HG03460 (cell line): ENCODE measurements around the gene PSMA6.
"Not testable (repeated sequence)": the region's sequence is repeated elsewhere in the genome, so short reads cannot be mapped to it uniquely, and the experiment has no call there.

Experiments used
- ATAC-seq: cut with Tn5 transposase; IDR thresholded peaks from one replicate; pipeline ENCODE4 v1.9.1; 2021; ENCODE audit not compliant: unreplicated experiment

Gene PSMA6

GRCh38 chr14:35341751-35342488 lies 49.7 kb downstream of the PSMA6 start:
- no peak for ATAC-seq

DNA sequence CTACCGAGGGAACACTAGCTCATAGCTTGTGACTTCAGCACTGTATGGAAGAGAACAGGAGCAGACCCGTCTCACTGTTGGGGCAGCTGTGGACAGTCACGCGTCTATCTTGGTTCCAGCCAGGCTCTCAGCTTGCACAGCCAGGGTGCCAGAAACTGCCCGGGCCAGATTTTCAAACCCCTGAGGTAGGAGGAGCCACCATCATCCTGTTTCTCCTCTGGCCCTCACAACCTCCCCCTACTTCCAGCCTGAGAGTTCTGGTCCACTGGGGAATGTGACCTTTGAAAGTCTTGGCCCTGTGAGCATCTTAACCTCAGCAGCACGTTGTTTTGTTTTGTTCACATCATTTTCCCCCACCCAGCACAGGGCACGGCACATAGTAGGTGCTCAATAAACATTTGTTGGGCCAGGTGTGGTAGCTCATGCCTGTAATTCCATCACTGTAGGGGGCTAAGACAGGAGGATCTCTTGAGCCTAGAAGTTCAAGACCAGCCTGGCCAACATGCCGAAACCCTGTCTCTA lies 50.4 kb downstream of the PSMA6 start:
- no peak for ATAC-seq

DNA sequence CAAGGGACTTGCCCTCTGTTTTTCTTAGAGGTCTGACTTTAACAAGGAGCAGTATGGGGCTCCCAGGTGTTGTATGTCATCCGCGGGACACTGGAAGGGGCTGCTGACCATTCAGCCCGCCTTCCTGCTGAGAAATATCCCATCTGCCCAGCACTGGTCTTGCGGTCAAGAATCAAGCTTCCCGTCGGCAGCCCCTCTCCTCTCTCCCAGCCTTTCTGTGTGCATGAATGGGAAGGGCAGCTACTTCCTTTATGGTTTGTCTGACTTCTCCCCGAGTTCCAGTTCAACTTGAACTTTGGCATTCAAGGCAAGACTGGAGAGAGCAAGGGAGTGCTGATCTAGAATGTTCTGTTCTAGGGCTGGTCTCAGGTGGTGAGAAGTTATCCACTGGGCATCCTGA lies 51.5 kb downstream of the PSMA6 start:
- no peak for ATAC-seq

DNA sequence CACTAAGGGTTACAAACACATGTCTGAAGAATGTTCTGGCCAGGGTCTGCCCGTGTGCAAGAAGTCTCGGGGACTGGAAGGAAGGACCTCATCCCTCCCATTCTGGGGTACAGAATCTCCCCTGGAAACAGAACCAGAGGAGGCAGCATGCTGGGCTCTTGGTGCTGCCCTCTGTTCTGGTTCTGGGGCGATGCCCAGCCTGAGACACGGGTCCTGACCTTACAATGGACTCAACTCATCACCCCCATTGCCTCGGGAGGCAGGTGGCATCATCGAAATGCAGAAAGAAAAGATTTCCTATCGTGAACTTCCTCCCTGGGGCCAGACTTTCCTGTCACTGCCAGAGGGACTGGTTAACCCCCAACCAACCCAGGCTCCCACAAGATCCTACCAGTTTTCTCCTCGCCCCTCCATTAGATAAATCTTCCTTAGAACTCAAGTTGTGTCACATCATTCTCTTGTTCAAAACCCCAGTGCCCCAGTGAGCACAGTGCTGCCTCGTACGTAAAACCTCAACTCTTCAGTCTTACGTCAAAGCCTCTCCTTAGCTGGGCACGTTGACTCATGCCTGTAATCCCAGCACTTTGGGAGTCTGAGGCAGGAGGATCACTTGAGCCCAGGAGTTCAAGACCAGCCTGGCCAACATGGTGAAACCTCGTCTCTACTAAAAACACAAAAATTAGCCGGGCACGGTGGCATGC lies 52.1 kb downstream of the PSMA6 start:
- ATAC-seq = no peak

- no peak for ATAC-seq
These were observed 54.6 kb downstream of the PSMA6 start for GRCh38 chr14:35346738-35347322.

GRCh38 chr14:35347323-35348043 lies 55.3 kb downstream of the PSMA6 start:
- no peak for ATAC-seq

DNA sequence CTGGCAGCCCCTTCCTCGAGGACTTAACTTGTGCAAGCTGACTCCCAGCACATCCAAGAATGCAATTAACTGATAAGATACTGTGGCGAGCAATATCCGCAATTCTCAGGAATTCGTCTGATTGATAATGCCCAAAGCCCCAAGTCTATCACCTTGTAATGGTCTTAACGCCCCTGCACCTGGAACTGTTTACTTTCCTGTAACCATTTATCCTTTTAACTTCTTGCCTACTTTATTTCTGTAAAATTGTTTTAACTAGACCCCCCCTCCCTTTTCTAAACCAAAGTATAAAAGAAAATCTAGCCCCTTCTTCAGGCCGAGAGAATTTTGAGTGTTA lies 55.8 kb downstream of the PSMA6 start:
- not testable (repeated sequence) for ATAC-seq

GRCh38 chr14:35349496-35350365 lies 57.5 kb downstream of the PSMA6 start:
- no peak for ATAC-seq

GRCh38 chr14:35351497-35351896 lies 59.3 kb downstream of the PSMA6 start:
- ATAC-seq = no peak

GRCh38 chr14:35351897-35352273 lies 59.7 kb downstream of the PSMA6 start:
- no peak for ATAC-seq

DNA sequence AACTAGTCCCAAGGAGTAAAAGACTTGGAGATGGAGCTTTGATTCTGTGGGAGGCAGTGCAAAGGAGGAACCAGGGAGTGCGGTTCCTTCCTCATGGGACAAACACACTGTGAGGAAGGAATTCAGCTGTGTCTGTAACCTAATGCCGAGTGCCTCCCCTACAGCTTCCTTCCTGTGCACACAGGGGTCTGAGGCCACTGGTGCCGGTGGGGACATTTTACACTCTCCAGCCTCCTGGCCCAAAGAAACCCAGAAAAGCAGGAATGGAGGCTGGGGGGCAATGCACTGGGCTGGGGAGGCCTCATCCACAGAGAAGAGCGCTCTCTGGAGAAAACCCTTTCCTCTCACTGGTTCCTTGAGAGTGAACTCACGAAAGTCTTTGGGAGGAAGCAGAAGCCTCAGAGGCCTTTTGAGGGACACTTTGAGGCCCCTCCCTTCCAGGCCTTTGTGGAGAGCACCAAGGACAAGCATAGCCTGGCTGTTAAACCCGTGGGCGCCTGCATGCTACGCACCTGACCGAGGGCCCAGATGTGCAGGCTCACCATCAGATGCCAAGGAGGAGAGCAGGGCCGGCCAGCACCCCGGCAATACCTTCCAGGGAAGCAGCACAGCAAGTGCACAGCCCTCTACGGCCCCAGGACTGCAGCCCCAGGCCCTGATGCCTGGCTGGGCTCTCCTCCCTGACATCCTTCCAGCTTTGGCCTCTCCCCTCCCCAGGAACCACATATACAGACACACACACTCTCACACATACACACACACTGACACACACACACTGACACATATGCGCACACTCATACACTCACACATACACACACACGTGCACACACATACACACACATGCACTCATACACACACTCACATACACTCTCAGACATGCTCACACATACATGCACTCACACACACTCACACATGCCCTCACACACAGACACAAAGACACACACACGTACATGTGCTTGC lies 60.4 kb downstream of the PSMA6 start:
- ATAC-seq = no peak

- ATAC-seq = no peak
These were observed 61.4 kb downstream of the PSMA6 start for GRCh38 chr14:35353409-35354172.

GRCh38 chr14:35355235-35355634 lies 63.1 kb downstream of the PSMA6 start:
- ATAC-seq = not testable (repeated sequence)

DNA sequence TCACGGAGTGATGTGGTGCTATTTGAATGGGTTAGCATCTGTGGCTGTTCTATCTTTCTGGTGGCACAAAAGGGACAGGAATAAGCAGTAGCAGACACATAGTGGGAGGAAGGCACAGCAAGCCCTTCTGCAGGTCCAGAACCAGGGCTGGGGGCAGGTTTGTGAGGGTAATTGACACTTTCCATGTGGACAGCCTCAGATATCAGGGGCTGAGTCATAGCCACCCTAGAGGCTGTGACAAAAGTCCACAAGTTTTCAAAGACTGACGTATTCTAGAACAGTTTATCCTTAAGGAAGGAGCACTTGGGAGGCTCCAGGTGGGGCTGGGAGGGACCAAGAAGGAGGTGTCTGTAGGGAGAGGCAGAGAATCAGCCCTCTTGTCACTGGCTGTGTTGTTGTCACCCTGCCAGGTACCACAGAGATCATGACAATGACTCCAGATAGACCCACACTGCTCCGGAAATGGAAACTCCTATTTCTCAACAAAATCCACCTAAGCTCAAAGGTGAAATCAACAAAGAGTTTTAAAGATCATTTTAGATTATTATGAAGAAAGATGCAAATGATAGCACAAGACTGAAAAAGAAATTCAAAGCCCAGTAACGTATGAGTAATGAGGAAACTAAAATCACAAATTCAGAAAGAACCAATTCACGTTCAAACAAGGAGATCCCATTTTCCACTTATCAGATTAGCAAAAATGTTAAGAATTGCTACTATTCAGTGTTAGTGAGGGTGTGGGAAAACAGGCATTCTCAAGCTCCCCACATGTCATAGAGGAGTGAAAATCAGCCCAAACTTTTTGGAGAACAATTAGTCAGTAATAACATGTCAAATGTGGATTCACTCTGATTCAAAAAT lies 64.0 kb downstream of the PSMA6 start:
- ATAC-seq = no peak

GRCh38 chr14:35359655-35360054 lies 67.5 kb downstream of the PSMA6 start:
- not testable (repeated sequence) for ATAC-seq

- no peak for ATAC-seq
These were observed 68.9 kb downstream of the PSMA6 start for GRCh38 chr14:35361141-35361480.

DNA sequence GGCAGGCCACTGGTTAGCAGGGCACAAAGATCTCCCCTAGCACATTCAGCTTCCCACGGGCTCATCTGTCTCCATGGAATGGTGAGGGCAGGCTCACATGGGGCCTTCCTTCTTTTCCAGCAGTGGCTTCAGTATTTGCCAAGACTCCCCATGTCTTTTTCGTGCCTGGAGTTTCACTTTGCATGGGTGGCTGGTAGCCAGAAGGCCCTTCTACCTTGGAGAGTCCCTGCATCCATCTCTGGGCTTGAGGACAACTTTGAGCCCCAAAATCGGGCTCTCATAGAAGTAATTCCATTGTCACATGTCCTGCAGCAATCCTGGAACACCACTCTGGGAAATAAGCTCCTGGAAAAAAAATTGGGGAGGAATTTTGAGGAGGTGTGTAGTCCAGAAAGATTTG lies 70.3 kb downstream of the PSMA6 start:
- no peak for ATAC-seq

- ATAC-seq = no peak
These were observed 70.8 kb downstream of the PSMA6 start for GRCh38 chr14:35362911-35363374.
